ENCODE measurements around the gene ETS1.
A peak's percentile ranks its signal among the peaks of the same experiment; 100 is the strongest.
"Not testable (repeated sequence)": the region's sequence is repeated elsewhere in the genome, so short reads cannot be mapped to it uniquely, and the experiment has no call there.

Gene ETS1

GRCh38 chr11:128456566-128457268 is 130.6 kb downstream of the ETS1 start:
- no peak for DNase-seq

DNA sequence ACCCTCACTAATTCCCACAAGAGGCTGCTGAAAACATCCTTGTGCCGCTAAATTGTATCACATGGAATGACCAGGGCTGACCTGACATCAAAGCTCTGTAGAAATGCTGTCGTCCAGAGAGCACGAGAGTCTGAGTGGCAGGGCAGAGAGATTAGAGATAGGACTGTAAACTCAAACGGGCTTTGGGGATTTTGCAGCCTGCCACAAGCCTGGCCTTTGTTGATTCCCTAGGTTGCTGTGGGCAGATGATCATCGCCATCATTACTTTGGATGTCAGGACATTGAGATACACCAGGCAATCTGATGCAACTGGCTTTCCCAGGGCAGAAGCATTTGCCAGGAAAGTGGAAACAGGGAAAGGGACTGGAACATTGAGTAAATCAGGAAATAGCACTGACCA is 131.6 kb downstream of the ETS1 start:
- no peak for DNase-seq

DNA sequence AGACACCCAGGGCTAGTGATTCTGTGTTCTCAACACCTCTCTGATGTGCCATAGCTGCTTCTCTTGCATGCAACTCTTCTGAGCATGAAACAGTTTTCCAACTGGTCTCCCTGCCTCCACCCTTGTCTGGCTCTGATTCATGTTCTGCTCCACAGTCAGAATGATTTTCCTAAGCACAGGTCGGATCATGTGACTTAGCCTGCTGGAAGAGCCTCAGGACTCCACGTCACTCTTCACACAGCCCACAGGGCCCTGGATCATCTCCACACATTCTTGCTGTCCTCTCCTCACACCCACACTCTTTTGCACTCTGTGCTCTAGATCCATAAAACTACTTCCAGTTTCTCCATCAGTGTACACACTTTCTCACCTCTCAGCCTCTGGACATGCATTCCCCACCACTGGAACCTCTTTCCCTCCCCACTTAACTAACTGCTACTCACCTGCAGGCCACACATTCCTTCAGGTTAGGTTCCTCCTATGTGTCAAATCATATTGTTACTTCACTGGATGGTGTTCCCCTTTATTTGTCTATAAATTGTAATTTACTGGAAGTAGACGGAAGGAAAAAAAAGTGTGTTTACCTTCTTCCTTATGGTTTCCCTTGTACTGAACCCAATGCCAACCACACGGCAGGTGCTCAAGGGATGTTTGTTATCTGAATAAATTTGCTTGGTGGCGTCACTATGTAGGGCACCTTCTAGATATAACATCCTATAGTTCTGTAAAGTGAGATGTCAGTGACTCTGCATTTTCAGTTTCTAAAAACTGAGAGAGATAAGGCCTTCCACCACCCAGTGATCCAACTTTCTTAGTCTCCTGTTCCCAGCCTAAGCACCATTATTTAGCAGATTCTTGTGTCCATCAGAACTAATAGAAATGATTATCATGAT is 133.7 kb downstream of the ETS1 start:
- DNase-seq, result no peak

DNA sequence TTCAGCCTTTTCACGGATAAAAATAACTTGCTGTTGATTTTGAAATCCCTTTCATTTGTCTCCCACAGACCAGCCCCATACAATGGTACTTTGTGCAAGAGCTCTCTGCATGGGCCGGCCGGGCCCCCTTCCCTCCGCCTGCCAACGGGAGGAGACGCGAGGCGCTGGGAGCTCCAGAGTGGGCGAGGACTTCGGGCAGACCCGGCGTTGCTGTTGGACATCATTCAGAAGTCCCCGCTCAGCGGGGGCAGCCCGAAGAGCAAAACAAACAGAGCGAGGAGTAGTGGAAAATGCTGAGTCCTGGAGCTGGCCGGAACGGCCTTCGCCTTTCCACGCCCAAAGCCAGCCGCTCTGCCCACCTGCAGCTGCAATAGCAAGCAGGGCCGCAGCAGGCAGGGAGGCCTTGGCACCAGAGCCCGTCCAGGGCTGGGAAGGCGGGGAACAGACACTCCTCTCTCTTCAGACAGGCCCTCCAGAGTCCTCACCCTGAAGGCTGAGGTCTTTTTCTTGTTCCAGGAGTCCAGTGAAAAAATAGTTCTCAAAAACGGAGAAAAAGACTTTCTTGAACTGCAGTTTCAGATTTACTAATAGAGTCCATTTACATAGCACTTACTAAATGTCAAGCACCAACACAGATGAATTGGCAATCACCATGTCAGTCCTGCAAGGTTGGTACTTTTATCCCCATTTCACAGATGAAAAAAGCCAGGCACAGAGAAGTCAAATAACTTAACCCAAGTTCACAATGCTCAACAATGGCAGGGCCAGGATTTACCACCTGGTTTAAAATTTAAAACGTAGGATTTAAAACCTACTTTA is 135.5 kb downstream of the ETS1 start:
- no peak for DNase-seq

DNA sequence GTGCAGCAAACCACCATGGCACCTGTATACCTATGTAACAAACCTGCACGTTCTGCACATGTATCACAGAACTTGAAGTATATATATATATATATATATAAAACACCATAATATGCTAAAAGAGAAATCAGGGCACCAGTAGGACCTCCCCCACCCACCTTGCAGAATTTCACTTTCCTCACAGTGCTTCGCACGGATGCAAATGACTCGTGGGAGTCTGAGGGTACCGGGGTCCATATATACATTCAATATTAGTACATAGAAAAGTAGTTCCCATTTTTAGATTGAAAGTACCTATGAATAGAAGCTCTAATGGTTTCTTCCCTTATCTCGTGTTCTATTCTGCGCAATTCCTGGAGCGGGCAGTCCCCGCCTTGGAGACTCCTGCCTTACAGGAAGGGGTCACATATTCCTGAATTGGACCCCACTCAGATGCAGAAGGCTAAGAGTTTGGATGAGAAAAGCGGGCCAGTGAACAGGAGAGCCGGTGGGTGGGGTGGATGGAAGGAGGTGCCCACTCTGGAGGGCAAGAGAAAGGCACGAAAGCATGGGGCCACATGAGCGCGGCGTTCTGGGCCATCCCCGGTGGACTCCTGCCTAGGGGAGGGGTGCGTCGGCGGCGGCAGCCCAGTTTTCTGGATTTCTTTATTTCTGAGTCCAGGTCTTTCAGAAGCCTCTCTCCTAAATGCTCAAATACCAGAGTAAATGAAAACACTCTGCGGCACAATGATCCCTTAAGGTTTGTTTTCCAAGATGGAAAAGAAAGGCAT is 136.3 kb downstream of the ETS1 start:
- no peak for DNase-seq

GRCh38 chr11:128450425-128450824 is 136.9 kb downstream of the ETS1 start:
- DNase-seq, result not testable (repeated sequence)

DNA sequence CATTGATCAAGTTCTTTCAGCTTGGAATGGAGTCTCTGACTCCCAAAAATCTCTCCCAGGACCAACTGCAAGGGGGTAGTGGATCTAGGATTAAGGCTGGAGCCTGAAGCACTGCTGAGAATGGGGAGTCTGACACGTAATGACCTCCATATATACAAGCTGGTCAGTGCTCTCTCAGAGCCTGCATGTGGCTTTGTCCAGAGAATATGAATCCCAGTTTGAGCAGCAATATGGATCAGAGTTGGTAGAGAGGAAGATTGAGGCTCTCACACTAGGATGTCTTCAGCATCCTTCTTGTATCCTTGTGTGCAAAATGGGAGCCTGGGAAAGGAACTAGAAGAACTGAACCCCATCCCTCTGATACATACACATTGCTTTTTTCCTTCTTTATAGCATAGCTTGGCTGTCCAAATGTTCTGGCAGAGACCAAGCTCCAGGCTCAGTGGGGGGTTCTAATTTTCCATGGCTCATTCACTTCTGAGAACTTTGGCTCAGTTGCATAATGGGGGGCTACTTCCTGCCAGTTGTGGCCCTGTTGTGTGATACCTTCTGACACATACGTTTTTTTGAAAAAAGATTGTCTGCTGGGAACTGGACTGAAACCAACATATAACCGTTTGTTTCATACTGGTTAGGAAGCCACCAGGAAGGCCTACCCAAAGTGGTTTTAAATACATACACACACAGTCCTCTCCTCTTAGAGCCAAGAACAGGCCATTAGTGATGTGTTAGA is 138.2 kb downstream of the ETS1 start:
- no peak for DNase-seq

GRCh38 chr11:128448200-128448886 is 139.0 kb downstream of the ETS1 start:
- DNase-seq, result no peak

- no peak for DNase-seq
Observed at GRCh38 chr11:128447233-128447632, 140.1 kb downstream of the ETS1 start.

- not testable (repeated sequence) for DNase-seq
Observed at GRCh38 chr11:128445921-128446320, 141.4 kb downstream of the ETS1 start.

DNA sequence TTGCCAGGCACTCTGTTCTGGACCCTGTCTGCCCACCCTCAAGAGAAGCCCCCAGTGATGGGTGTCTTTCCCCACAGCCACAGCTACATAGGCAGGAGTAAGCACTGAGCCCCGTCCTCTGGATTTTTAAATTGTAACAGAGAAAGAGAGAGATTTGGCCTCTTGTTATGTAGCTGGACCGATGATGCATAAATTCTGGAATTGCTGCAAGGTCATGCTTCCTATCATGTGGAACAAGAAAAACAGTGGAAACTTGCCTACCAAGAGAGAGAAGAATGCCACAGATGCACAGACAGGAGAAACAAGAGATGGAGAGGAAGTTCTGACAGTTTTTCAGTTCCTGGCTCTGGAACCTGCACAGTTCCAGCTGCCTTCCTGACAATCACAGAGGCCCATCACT is 150.2 kb downstream of the ETS1 start:
- DNase-seq, result no peak

DNA sequence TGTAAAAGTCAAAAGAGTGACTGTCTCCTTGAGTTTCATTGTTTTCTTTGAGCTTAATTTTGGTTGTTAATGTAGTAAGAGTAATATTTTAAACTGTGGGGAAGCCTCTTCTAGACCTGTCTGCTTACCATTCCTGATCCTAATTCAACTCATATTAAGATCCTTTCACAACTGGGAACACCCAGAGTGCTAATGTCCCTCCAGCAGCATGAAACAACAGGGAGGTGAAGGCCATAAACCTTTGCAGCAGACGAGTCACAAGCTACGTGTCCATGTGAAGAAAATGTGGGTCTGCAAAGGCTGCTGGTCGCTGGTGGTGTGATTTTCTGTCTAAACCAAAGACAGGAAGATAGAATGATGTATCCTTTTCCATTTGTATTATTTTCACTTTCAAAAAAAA is 152.5 kb downstream of the ETS1 start:
- DNase-seq, result no peak

- no peak for DNase-seq
Observed at GRCh38 chr11:128434411-128434810, 152.9 kb downstream of the ETS1 start.

GRCh38 chr11:128432926-128433325 is 154.4 kb downstream of the ETS1 start:
- DNase-seq, result no peak

DNA sequence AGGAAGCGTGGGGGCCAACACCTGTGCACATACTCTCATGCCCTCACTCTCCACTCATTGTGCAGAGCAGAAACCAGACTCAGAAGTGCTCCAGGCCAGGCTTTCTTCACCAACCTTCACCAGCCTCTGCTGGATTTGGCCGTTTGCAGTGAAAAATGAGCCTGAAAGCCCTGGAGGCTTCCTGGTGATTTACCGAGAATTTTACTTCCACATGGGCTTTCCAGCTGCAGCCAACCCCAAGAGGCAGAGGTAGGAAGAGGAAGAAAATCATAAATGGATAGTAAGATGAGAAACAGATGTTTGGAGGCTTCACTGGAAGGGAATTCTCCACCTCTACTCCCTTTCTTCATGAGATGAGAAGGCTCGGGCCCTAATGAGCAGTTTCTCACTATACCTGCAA is 155.4 kb downstream of the ETS1 start:
- DNase-seq, result no peak

DNA sequence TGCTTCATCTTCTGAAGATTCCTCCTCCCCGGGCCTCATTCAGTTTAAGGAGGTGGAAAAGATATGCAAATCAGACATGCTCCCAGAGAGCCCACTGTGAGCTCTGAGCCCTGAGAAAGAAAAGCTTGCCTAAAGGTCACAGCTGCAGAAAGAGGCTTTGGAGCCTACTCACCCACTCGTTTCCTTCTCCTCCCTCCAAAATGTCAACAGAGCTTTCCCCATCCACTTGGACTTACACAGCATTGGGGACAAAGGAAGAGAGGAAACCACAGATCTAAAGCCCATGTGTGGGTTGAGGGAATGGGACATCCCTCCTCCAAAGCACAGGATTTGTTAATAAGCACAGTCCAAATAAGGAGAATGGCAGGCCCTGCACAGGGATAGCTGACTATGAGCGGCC is 158.4 kb downstream of the ETS1 start:
- no peak for DNase-seq

DNA sequence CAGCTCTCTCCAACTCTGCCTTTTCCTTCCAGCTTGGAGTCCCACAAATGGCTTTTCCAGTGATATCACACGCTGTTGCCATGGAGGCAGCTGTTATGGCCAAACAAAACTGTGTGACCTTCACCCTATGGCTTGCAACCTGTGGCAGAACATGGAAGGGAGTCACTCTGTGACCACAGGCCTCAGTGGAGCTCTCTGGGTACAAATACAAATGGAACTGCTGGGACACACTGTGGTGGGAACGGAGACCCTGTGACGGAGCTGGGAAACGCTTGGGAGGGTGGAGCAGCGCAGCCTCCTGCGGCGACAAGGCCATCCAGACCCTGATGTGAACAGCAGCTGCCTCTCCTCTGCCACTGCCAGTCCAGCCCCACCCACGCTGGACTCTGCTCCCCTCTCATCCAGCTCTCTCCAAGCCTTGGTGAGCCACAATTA is 162.5 kb downstream of the ETS1 start:
- DNase-seq, result no peak

DNA sequence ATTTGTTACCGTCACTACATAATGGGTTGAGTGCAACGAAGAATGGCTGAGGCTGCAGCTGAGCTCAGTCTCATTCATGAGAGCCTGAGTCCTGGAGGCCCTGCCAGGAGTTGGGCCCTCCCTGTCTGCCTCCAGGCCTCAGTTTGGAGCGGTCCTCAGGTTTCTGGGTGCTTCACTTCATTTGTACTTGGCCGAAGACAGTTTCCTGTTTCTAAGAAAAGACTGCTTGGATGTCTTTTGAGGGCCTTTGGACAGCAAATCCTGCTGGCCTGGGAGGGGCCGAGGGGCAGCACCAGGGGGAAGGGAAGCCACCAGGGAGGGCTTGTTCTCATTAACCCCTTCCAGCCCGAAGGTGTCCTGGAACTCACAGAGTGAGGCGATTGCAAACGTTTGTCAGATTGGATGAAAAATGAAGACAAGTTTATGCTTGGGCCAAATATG is 163.1 kb downstream of the ETS1 start:
- no peak for DNase-seq

GRCh38 chr11:128422576-128423370 is 164.6 kb downstream of the ETS1 start:
- peak; percentile 69 for DNase-seq

Measured in activated effector memory CD4-positive, alpha-beta T cell treated with Interleukin-2 at 50 U/mL for 16 hours (primary cell).